MM.1S (cell line): ENCODE measurements around the gene RGS19.

ENCODE experiments used
- DNase-seq: peaks from one replicate; pipeline ENCODE4 v3.0.0-alpha.2; 2015
- H2AFZ ChIP-seq: fragments of 300-600 bp; sonication (generic); 2 replicates; pipeline ENCODE4 v1.6.0; 2016; ENCODE audit warnings: antibody characterized with exemption, low read length
- H3F3A ChIP-seq: fragments of 300-600 bp; sonication (generic); 2 replicates; pipeline ENCODE4 v1.6.1; 2016; ENCODE audit warnings: mild to moderate bottlenecking, antibody characterized with exemption, low read length, moderate library complexity, mixed read lengths; ENCODE audit not compliant: insufficient read depth
- H3K27ac ChIP-seq: fragments of 300-600 bp; sonication (generic); 2 replicates; pipeline ENCODE4 v1.5.1; 2016; ENCODE audit warnings: mild to moderate bottlenecking, low read length
- H3K27me3 ChIP-seq: fragments of 300-600 bp; sonication (generic); replicated peaks from 2 replicates; pipeline ENCODE4 v1.6.0; 2016; ENCODE audit warnings: low read length; ENCODE audit not compliant: insufficient read depth
- H3K36me3 ChIP-seq: fragments of 300-600 bp; sonication (generic); replicated peaks from 2 replicates; pipeline ENCODE4 v1.6.1; 2016; ENCODE audit warnings: mild to moderate bottlenecking, low read length, mixed read lengths; ENCODE audit not compliant: insufficient read depth
- H3K4me1 ChIP-seq: fragments of 300-600 bp; sonication (generic); 2 replicates; pipeline ENCODE4 v1.6.1; 2016; ENCODE audit warnings: low read length, mixed read lengths
- H3K4me2 ChIP-seq: fragments of 300-600 bp; sonication (generic); 2 replicates; pipeline ENCODE4 v1.6.0; 2016; ENCODE audit warnings: low read depth, low read length
- H3K4me3 ChIP-seq: fragments of 300-600 bp; sonication (generic); 2 replicates; pipeline ENCODE4 v1.5.1; 2016; ENCODE audit warnings: low read length, mixed read lengths
- H3K79me2 ChIP-seq: fragments of 300-600 bp; sonication (generic); 2 replicates; pipeline ENCODE4 v1.6.1; 2016; ENCODE audit warnings: mixed run types, low read length, mixed read lengths
- H3K9ac ChIP-seq: fragments of 300-600 bp; sonication (generic); 2 replicates; pipeline ENCODE4 v1.6.1; 2016; ENCODE audit warnings: low read length, mixed read lengths
- H3K9me2 ChIP-seq: fragments of 300-600 bp; sonication (generic); replicated peaks from 2 replicates; pipeline ENCODE4 v1.6.1; 2016; ENCODE audit warnings: mild to moderate bottlenecking, low read length, mixed read lengths; ENCODE audit not compliant: insufficient read depth
- H3K9me3 ChIP-seq: fragments of 300-600 bp; sonication (generic); replicated peaks from 2 replicates; pipeline ENCODE4 v1.6.1; 2016; ENCODE audit warnings: mild to moderate bottlenecking, low read length, mixed read lengths; ENCODE audit not compliant: insufficient read depth
- H4K20me1 ChIP-seq: fragments of 300-600 bp; sonication (generic); 2 replicates; pipeline ENCODE4 v1.6.1; 2016; ENCODE audit warnings: mild to moderate bottlenecking, low read length, moderate library complexity, mixed read lengths; ENCODE audit not compliant: insufficient read depth
- CTCF ChIP-seq: fragments of 300-600 bp; sonication (generic); IDR thresholded peaks from 2 replicates; pipeline ENCODE4 v1.5.1; 2016; ENCODE audit warnings: antibody characterized with exemption, low read length, mixed read lengths
- EZH2 ChIP-seq: fragments of 300-600 bp; sonication (generic); optimal IDR thresholded peaks from 2 replicates; pipeline ENCODE3; 2017; ENCODE audit warnings: low read depth, mild to moderate bottlenecking, antibody characterized with exemption, low read length, mixed read lengths
- EZH2phosphoT487 ChIP-seq: fragments of 300-600 bp; sonication (generic); IDR thresholded peaks from 2 replicates; pipeline ENCODE4 v1.6.1; 2018; ENCODE audit warnings: antibody characterized with exemption, low read length

Gene RGS19

GRCh38 chr20:64095927-64096326, 16.6 kb upstream of the RGS19 start:
- Histone ChIP-seq H3K79me2 (no peaks in the 10 kb centered on the region), H3K27ac (no peak overlapping the region), H3K4me1 (peaks cover 13% of the 10 kb centered on the region), H3K27me3 (peaks cover 56% of the 10 kb centered on the region), H4K20me1 (no peaks in the 10 kb centered on the region), H3K4me3 (no peak overlapping the region), H3K9me2 (no peaks in the 10 kb centered on the region), H3F3A (no peaks in the 10 kb centered on the region), H3K4me2 (no peak overlapping the region), H3K9me3 (no peaks in the 10 kb centered on the region), H3K36me3 (no peaks in the 10 kb centered on the region), H2AFZ (no peak overlapping the region), H3K9ac (no peak overlapping the region)
- no peak for TF ChIP-seq CTCF
- no peak for TF ChIP-seq EZH2phosphoT487
- no peak for TF ChIP-seq EZH2
- DNase-seq, result no peak

- H3K9me2 ChIP-seq, result no peaks in the 10 kb centered on the region
- no peak for TF ChIP-seq EZH2
- TF ChIP-seq CTCF, result no peak
- no peak for TF ChIP-seq EZH2phosphoT487
These were observed 16.1 kb upstream of the RGS19 start for GRCh38 chr20:64095455-64095854.

GRCh38 chr20:64093013-64093503, 13.7 kb upstream of the RGS19 start:
- Histone ChIP-seq H3K4me3 (no peak overlapping the region), H3K9ac (no peak overlapping the region), H3K9me3 (no peaks in the 10 kb centered on the region), H4K20me1 (no peaks in the 10 kb centered on the region), H3K36me3 (no peaks in the 10 kb centered on the region), H2AFZ (no peak overlapping the region), H3F3A (no peaks in the 10 kb centered on the region), H3K4me2 (no peak overlapping the region), H3K27ac (no peak overlapping the region), H3K27me3 (peaks cover 52% of the 10 kb centered on the region), H3K4me1 (no peaks in the 10 kb centered on the region), H3K9me2 (no peaks in the 10 kb centered on the region), H3K79me2 (no peaks in the 10 kb centered on the region)
- no peak for TF ChIP-seq EZH2phosphoT487
- no peak for TF ChIP-seq CTCF
- no peak for TF ChIP-seq EZH2
- no peak for DNase-seq

More at GRCh38 chr20:64095455-64095854, 16.1 kb upstream of the RGS19 start:
- peaks cover 10% of the 10 kb centered on the region for H3K4me1 ChIP-seq
- H4K20me1 ChIP-seq, result no peaks in the 10 kb centered on the region
- no peaks in the 10 kb centered on the region for H3K79me2 ChIP-seq
- no peak overlapping the region for H2AFZ ChIP-seq
- no peak for DNase-seq
- no peaks in the 10 kb centered on the region for H3K9me3 ChIP-seq
- no peak overlapping the region for H3K9ac ChIP-seq
- H3K4me2 ChIP-seq, result no peak overlapping the region
- peaks cover 51% of the 10 kb centered on the region for H3K27me3 ChIP-seq
- H3K27ac ChIP-seq, result no peak overlapping the region
- no peak overlapping the region for H3K4me3 ChIP-seq
- H3F3A ChIP-seq, result no peaks in the 10 kb centered on the region
- no peaks in the 10 kb centered on the region for H3K36me3 ChIP-seq
